HG03066 (cell line): ENCODE measurements around the gene TOM1.

Source experiments
- ATAC-seq: cut with Tn5 transposase; IDR thresholded peaks from one replicate; pipeline ENCODE4 v1.9.1; 2021; ENCODE audit warnings: low read depth; ENCODE audit not compliant: unreplicated experiment

The TOM1 gene

GRCh38 chr22:35299673-35300499 is at the start of gene TOM1:
Gene TOM1 (plus strand): TSS chr22:35299894. CDS start chr22:35299929, 35 bp downstream.
- peak; percentile 91 for ATAC-seq

DNA sequence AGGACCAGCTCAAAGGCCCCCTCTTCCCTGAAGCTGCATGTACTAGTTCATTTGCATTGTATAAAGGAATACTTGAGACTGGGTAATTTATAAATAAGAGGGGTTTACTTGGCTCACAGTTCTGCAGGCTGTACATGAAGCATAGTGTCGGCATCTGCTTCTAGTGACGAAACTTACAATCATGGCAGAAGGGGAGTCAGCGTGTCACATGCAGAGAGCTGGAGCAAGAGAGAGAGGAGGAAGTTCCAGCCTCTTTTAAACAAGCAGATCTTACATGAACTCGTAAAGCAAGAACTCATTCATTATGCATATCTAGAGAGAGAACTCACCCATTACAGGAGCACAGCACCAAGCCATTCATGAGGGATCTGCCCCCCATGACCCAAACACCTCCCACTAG is 49.5 kb upstream of the TOM1 start:
- ATAC-seq = no peak

GRCh38 chr22:35253946-35254345 is 45.7 kb upstream of the TOM1 start:
- ATAC-seq = no peak

- ATAC-seq = peak; percentile 22
Observed at GRCh38 chr22:35257002-35257320, 42.7 kb upstream of the TOM1 start.

DNA sequence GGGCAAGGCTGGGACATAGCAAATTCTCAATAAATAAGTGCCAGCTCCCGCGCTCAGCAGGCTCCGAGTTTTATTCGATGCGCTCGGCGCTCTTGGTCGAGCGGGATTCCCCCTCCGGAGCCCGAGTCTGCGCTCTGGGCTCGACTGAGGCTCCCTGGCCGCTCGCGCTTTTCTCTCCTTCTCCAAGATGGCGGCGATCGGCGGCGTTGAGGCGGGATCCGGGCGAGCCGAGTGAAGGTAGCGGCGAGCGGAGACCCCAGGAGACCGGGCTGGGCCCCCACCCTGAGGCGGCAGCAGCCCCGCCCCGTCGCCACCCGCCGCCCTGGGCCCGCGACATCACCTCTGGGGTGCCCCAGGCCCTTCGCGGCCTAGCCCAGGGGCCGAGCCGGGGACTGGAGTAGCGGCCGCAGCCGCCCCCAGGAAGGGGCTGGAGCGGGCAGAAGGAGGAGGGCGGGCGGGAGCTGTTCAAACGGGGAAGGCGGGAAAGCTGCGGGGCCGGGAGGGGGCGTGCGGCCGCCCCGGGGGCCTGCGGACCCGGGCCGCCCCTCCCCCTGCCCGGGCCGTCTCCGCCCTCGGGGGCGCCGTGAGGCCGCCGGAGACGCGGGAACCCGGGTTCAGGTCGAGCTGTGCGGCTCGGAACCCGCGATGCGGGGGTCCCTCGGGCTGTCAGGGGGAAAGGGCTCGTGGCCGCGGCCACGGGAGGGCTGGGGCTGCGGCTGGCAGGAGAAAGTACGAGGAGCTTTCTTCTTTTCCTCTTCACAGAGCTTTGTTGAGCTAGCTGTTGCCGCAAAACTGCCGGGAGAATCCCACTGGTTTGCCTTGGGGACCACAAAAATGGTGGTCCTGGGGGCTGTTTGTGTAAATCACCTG is 42.1 kb upstream of the TOM1 start, which contains the start of gene HMGXB4:
HMGXB4 (plus strand) TSS at position 173 of the 870 bp plus-strand sequence. CDS start 4,898 bp downstream, outside the sequence.
- ATAC-seq = peak; percentile 95

DNA sequence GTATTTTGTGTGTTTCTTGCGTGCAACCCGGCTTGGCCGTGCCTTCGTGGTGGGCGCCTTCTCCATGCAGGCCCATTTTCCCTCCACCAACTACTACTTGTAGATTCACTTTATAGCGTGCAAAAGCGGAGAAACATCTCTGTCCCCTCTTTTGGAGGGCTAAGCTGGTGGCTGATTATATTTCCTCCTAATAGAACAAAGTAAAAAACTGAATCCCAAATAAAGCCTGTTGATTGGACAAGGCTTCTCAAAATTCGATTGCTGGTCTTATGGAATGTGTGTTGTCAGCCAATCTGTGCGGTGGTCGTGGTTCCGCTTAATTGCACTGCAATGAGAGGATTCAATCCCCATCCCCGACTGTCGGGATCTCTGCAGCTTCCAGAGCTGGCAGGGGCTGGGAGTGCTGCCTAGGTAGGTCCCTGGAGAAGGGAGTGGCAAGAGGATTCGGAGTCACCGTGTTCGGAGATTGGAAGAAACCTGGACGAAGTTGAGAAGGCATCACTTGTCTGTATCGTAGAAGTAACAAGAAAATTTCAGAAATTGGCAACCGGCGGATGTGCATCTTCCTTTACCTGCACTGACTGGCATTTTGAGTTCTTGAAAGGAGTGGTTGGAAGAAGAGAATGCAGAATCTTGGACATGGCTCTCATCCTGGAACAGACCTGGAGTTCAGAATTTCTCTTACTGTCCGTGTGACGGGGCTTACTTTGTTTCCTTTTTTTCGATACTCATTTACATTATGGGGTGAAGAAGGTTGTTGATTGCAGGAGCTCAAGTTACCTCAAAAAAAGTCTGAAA is 41.3 kb upstream of the TOM1 start:
- no peak for ATAC-seq

DNA sequence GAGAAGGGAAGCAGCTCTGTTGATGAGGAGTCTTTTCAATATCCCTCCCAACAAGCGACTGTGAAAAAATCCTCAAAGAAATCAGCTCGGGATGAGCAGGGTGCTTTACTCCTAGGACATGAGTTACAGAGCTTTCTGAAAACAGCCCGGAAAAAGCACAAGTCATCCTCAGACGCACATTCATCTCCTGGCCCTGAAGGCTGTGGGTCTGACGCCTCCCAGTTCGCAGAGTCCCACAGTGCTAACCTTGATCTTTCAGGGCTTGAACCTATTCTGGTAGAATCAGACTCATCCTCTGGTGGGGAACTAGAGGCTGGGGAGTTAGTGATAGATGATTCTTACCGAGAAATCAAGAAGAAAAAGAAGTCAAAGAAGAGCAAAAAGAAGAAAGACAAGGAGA is 34.7 kb upstream of the TOM1 start:
- no peak for ATAC-seq

GRCh38 chr22:35266277-35266676 is 33.4 kb upstream of the TOM1 start:
- ATAC-seq = no peak

GRCh38 chr22:35269630-35270029 is 30.1 kb upstream of the TOM1 start:
- no peak for ATAC-seq

DNA sequence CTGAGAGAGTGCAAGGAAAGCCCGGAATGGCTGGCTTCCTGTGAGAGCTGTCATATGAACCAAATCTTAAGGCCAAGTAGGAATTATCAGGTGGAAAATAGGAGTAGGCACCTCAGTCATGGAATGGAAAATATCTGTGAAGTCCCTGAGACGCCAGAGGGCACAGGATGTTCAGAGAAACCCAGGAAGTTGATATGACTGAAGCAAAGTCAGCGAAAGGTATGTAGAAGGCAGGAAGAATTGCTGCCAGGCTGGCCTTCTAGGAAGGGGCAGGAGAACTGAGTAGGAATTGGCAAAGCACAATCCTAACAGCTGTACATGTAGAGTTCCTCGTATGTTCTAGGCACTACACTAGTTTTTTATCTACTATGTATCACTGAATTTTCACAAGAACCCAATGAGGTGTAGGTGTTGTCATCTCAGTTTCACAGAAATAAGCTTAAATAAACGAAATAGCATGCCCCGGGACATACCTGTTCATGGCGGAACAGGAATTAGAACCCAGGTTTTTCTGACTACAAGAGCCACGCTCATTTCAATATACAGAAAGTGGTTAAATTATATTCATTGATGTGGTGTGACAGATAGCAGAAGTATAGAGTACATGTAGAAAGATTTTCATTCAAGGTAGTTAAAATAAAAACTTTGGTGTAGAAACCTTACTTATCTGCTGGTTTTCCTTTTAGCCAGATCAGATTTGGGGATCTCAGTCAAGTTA is 25.4 kb upstream of the TOM1 start:
- no peak for ATAC-seq

- ATAC-seq = no peak
Observed at GRCh38 chr22:35275580-35275979, 24.1 kb upstream of the TOM1 start.

DNA sequence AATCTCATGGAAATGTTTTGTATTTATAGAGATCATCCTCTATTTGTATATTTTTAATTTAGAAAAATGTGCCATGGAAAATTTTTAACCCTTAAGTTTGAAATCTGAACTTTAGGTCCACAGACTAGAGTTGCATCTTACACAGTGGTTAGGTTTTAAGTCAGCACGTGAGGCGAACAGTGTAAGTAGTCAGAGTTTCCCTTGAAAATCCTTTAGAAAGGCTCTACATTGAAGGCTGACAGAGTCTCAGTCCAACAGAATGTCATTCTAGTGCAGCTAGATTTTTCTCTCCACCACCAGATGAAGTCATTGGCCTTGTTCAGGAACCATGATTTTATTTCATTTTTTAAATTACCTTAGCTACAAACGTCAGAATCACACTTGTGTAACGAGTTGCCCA is 23.7 kb upstream of the TOM1 start:
- no peak for ATAC-seq

DNA sequence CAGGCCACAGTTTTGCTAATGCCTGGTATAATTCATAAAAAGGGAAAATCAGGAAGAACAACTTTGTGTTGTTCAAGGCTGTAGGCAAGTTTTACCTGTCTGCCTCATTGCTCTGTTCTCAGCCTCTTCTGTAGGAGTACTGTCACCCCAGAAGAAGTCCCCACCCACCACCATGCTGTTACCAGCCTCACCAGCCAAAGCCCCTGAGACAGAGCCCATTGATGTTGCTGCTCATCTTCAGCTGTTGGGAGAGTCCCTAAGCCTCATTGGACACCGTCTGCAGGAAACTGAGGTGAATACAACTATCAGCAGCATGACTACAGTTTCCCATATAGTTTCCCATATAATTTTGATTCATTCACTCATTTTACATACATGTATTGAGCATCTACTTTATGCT is 11.6 kb upstream of the TOM1 start:
- ATAC-seq = no peak

GRCh38 chr22:35292786-35293185 is 6.9 kb upstream of the TOM1 start:
- ATAC-seq = no peak

DNA sequence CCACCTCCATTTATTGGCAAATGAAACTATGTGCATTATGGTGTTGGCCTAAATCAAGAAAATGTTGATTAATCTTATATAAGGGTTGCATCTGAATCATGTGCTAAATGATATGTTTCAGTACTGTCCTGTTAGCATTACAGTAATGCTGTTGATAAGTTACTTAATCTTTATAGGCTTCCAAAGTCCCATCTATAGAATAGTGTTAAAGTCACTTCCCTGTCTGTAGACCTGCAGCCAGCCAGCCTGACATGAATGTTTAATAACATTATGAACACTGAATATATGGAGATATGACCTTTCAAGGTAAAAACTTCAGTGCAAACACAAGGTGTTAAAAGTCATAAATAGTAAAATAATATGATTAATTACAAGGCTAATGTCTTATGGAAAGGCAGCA is 3.6 kb upstream of the TOM1 start:
- no peak for ATAC-seq

DNA sequence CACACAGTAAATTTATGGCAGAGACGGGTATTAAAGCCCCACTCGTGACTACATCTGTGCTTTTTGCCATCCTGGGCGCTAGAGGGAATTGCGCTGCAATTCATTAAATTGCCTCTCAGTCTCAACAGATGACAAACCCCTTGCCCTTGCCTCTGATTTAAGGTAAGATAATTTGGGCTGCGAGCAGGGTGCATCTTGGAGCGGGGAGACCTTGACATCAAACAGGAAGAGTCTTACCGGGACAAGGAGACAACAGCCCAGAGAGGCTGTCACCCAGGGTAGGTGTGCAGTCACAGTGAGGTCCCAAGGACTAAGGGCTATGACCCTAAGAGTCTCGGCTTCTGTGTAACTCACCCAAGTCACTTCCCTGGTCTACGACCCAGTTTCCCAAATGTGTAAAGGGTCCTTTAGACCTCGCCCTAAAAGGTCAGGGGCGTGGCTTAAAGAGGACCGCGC is 449 bp upstream of the TOM1 start:
- peak; percentile 17 for ATAC-seq

DNA sequence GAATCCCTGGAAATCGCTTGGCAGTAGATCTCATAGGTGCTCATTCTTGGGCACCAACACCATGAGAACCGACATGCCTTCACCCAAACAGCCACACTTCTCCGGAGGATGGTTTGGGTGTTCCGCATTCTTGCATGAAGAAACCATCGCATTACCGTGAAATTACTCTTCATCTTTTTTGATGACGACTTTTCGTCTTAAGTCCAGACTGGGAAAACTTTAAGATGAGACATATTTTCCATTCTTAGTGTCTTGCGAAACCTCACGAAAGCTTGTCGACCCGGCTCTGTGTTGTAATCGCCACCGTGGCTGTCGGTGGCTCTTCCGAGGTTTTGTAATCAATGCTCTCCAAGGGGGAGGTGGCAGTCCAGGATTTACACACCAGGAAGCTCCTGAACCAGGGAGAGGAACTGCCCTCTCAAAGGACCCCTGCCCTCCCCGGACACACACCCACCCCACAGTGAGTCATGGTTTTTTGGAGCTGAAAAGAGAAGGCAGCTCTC is 1.7 kb downstream of the TOM1 start:
- no peak for ATAC-seq

DNA sequence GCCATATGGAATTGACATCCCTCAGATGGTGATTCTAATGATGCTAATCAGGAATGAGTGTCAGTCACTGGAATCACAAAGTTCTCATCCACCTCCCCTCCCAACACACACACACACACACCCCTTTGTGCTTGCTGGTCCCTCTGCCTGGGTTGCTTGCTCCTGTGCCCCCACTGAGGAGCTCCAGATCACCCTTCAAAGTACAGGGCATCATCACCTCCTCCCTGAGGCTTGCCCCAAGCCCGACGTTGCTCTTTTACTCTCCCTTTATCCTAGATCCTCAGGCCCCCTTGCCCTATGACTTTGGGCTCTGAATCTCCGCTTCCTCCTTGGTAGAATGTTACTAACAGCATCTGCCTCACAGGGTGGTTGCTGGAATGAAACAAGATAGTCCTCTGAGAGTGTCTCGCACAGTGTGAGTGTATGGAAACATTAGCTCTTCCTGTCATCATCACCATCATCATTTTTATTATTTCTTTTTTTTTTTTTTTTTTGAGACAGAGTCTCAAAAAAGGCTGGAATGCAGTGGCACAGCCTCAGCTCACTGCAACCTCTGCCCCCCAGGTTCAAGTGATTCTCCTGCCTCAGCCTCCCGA is 3.4 kb downstream of the TOM1 start:
- no peak for ATAC-seq

- no peak for ATAC-seq
Observed at GRCh38 chr22:35305525-35306070, 5.9 kb downstream of the TOM1 start.
